ENCODE measurements around the gene OTOP2.

OTOP2 gene, protein sequence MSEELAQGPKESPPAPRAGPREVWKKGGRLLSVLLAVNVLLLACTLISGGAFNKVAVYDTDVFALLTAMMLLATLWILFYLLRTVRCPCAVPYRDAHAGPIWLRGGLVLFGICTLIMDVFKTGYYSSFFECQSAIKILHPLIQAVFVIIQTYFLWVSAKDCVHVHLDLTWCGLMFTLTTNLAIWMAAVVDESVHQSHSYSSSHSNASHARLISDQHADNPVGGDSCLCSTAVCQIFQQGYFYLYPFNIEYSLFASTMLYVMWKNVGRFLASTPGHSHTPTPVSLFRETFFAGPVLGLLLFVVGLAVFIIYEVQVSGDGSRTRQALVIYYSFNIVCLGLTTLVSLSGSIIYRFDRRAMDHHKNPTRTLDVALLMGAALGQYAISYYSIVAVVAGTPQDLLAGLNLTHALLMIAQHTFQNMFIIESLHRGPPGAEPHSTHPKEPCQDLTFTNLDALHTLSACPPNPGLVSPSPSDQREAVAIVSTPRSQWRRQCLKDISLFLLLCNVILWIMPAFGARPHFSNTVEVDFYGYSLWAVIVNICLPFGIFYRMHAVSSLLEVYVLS

DNA sequence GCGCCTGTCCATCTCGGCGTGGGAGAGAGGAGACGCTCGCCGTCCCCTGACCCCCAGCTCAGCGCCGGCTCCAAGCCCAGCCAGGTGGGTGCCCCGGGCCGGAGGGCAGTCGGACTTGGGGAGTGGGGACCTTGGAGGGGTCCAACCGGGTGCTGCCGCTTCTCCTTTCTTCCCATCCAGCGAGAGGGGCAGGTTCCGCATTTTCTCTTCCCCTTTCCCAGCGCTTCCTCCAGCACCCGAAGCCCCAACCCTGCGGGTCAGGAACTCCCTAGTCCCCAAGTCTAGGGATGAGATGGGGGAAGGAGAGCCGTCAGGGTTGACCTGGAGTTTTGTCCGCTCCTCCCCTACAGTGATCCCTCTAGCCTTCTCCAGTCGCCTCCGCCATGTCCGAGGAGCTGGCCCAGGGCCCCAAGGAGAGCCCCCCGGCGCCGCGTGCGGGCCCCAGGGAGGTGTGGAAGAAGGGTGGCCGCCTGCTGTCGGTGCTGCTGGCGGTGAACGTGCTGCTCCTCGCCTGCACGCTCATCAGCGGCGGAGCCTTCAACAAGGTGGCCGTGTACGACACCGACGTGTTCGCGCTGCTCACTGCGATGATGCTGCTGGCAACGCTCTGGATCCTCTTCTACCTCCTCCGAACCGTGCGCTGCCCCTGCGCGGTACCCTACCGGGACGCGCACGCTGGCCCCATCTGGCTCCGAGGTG lies at the start of gene OTOP2:
OTOP2 (plus strand) TSS at position 24 of the 699 bp plus-strand sequence; CDS start at position 384, 360 bp downstream.
- DNase-seq, result no peak
- Histone ChIP-seq H3K36me3 (replicated peaks) (no peaks in the 10 kb centered on the region), H3K27me3 (replicated peaks) (peaks cover 62% of the 10 kb centered on the region), H3K27ac (no peak within 1 kb of the TSS), H3K4me3 (ENCODE audit: low read depth, low read length) (no peak within 1 kb of the TSS)
- in situ Hi-C loops (cut with HindIII; ENCODE audit: low pct_ligation_motif_present, low sequenced_read_pairs), result no loop called here
- TF ChIP-seq, protein P1, sequence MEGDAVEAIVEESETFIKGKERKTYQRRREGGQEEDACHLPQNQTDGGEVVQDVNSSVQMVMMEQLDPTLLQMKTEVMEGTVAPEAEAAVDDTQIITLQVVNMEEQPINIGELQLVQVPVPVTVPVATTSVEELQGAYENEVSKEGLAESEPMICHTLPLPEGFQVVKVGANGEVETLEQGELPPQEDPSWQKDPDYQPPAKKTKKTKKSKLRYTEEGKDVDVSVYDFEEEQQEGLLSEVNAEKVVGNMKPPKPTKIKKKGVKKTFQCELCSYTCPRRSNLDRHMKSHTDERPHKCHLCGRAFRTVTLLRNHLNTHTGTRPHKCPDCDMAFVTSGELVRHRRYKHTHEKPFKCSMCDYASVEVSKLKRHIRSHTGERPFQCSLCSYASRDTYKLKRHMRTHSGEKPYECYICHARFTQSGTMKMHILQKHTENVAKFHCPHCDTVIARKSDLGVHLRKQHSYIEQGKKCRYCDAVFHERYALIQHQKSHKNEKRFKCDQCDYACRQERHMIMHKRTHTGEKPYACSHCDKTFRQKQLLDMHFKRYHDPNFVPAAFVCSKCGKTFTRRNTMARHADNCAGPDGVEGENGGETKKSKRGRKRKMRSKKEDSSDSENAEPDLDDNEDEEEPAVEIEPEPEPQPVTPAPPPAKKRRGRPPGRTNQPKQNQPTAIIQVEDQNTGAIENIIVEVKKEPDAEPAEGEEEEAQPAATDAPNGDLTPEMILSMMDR (IDR thresholded peaks at IDR 0.05; ENCODE audit: low read depth, low read length, missing control alignments), result no peak

DNA sequence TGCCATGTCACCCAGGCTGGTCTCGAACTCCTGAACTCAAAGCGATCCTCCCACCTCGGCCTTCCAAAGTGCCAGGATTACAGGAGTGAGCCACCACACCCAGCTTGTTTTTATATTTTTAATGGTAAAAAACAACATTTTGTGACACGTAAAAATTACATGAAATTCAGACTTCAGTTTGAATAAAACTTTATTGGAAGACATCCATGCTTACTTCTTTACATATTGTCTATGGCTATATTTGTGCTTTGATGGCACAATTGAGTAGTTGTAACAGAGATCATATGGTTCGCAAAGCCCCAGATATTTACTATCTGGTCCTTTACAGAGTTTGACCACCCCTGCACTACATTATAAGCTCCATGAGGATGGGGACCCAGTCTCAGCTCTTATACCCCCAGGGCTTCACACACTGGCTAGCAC lies 49.4 kb upstream of the OTOP2 start:
- Histone ChIP-seq H3K27ac (no peak overlapping the region), H3K4me3 (ENCODE audit: low read depth, low read length) (no peak overlapping the region), H3K36me3 (replicated peaks) (no peaks in the 10 kb centered on the region), H3K27me3 (replicated peaks) (no peaks in the 10 kb centered on the region)
- TF ChIP-seq, protein P1 (IDR thresholded peaks at IDR 0.05; ENCODE audit: low read depth, low read length, missing control alignments), result no peak
- in situ Hi-C loops (cut with HindIII; ENCODE audit: low pct_ligation_motif_present, low sequenced_read_pairs), result no loop called here
- DNase-seq, result no peak

DNA sequence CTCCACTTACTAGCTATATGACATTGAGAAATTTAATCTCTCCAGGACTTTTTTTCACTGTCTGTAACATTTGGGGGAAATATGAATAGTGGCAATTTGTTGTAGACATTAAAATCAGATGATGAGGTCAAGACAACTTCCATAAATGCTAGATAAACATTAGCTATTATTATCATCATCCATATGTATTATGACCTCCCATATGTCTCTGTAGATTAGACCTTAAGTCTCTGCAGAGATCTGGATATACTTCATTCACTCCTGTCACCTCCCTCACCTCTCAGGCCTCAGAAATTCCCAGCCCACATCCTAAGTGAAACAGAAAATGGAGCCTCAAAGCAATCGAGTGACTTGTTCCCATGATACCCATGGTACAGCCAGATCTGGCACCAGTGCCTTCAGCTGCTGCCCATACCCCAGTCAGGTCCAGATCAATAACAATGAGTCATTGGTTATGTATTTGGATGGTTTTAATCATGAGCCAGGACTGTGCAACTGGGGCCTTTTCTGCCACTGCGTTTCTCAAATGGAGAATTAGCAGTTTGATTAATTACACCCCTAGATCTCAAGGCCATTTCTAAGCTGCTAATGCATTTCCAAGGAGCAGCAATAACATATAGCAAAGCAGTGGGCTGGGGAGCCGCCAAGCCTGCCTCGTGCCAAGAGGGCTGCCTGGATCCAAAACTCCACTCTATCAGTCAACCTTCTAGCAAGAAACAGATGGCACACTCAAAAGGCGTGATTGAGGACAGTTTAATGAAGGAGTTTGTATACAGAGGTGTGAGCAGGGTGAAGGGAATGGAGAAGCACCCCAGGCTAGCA lies 48.7 kb upstream of the OTOP2 start:
- in situ Hi-C loops (cut with HindIII; ENCODE audit: low pct_ligation_motif_present, low sequenced_read_pairs), result no loop called here
- TF ChIP-seq, protein P1 (IDR thresholded peaks at IDR 0.05; ENCODE audit: low read depth, low read length, missing control alignments), result no peak
- H3K27ac ChIP-seq, result no peak overlapping the region

DNA sequence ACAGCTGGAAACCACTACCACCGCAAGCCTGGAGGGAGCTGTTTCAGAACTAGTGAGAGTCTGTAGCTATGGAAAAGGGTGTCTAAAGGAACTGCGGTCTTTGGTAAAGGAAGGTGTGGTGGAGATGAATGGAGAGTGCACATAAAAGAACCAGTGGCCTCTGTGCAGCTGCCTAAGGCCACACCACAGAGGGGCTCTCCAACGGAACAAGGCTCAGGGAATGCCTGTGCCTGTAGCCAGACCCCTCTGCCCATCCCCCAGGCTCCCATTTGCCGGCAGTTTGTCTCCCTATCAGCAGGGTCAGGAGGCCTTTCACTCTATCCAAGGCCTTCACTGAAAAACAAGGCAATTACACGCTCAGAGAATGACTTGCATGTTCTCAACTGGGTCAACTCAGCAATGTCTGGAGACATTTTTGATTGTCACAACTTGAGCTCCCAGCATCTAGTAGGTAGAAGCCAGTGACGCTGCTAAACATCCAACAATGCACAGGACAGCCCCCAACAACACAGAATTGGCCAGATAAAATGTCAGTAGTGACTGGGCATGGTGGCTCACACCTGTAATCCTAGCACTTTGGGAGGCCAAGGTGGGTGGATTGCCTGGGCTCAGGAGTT lies 48.0 kb upstream of the OTOP2 start:
- no peaks in the 10 kb centered on the region for H3K36me3 ChIP-seq (replicated peaks)
- no peak overlapping the region for H3K27ac ChIP-seq
- TF ChIP-seq, protein P1 (IDR thresholded peaks at IDR 0.05; ENCODE audit: low read depth, low read length, missing control alignments), result no peak
- in situ Hi-C loops (cut with HindIII; ENCODE audit: low pct_ligation_motif_present, low sequenced_read_pairs), result no loop called here
- DNase-seq, result no peak
- H3K4me3 ChIP-seq (ENCODE audit: low read depth, low read length), result no peak overlapping the region
- H3K27me3 ChIP-seq (replicated peaks), result peaks cover 3% of the 10 kb centered on the region

More for the DNA sequence above, 48.7 kb upstream of the OTOP2 start:
- Histone ChIP-seq H3K4me3 (ENCODE audit: low read depth, low read length) (no peak overlapping the region), H3K36me3 (replicated peaks) (no peaks in the 10 kb centered on the region), H3K27me3 (replicated peaks) (no peaks in the 10 kb centered on the region)
- no peak for DNase-seq
